HepG2 (cell line): ENCODE results near the gene SYPL2. TPM values are rescaled to one million over a fixed set of nuclear protein-coding genes. Genes with fewer than 3 reads are reported as not detected.

Experiments
- FOSL1 ChIP-seq: sonication (generic); formaldehyde crosslinking; IDR thresholded peaks from 2 replicates; pipeline ENCODE4 v1.9.0; 2021; ENCODE audit warnings: missing genetic modification reagents, borderline replicate concordance
- FOXP1 ChIP-seq, 2 experiments: fragments of 450-650 bp in 1 of 2; IDR thresholded peaks; 2 replicates each; pipeline ENCODE4 v1.6.1; 2017 to 2018; ENCODE audit warnings: antibody characterized with exemption in 1 of 2
- GTF2F1 ChIP-seq: fragments of 150-350 bp; IDR thresholded peaks from 2 replicates; pipeline ENCODE4 v1.6.1; 2014; ENCODE audit warnings: low read length
- RNF219 ChIP-seq: sonication (generic); formaldehyde crosslinking; IDR thresholded peaks from 2 replicates; pipeline ENCODE4 v1.5.0; 2020; ENCODE audit warnings: mild to moderate bottlenecking, missing genetic modification reagents
- SKI ChIP-seq: fragments of 450-650 bp; IDR thresholded peaks from one replicate; pipeline ENCODE4 v1.6.1; 2018; ENCODE audit warnings: mild to moderate bottlenecking; ENCODE audit not compliant: partially characterized antibody
- SOX13 ChIP-seq, 3 experiments: fragments of 450-650 bp in 1 of 3; sonication (generic) in 1 of 3; formaldehyde crosslinking in 1 of 3; IDR thresholded peaks in 2 of 3; conservative IDR thresholded peaks in 1 of 3; 2 replicates each; pipeline versions ENCODE4 v1.5.0 to v1.6.1; 2016 to 2020; ENCODE audit warnings: antibody characterized with exemption in 1 of 3, mild to moderate bottlenecking in 1 of 3, missing compliant biosample characterization in 1 of 3, missing genetic modification reagents in 1 of 3, moderate library complexity in 1 of 3
- ZBTB21 ChIP-seq: sonication (generic); formaldehyde crosslinking; IDR thresholded peaks from 2 replicates; pipeline ENCODE4 v1.4.0; 2020; ENCODE audit warnings: missing genetic modification reagents
- ZNF292 ChIP-seq: sonication (generic); formaldehyde crosslinking; IDR thresholded peaks from 2 replicates; pipeline ENCODE4 v1.8.1; 2022; ENCODE audit warnings: mild to moderate bottlenecking, low read depth, missing genetic modification reagents, borderline replicate concordance
- ZNF501 ChIP-seq: sonication (generic); formaldehyde crosslinking; IDR thresholded peaks from 2 replicates; pipeline ENCODE4 v1.5.1; 2020; ENCODE audit warnings: mild to moderate bottlenecking, moderate library complexity, missing genetic modification reagents
- ZNF530 ChIP-seq: sonication (generic); formaldehyde crosslinking; IDR thresholded peaks from 2 replicates; pipeline ENCODE4 v1.5.0; 2020; ENCODE audit warnings: low read depth, mild to moderate bottlenecking, missing genetic modification reagents
- ZNF549 ChIP-seq: sonication (generic); formaldehyde crosslinking; IDR thresholded peaks from 2 replicates; pipeline ENCODE4 v1.5.0; 2020; ENCODE audit warnings: missing genetic modification reagents
- ZNF552 ChIP-seq: sonication (generic); formaldehyde crosslinking; IDR thresholded peaks from 2 replicates; pipeline ENCODE4 v1.9.0; 2022; ENCODE audit warnings: missing genetic modification reagents, mild to moderate bottlenecking, borderline replicate concordance
- ZNF629 ChIP-seq: sonication (generic); formaldehyde crosslinking; conservative IDR thresholded peaks from 2 replicates; pipeline ENCODE4 v1.5.0; 2020; ENCODE audit warnings: missing genetic modification reagents
- polyA plus RNA-seq, 8 experiments: library from polyadenylated mRNA; depleted of rRNA in 3 of 8; stranded (reverse) in 7 of 8; unstranded in 1 of 8; fragments of >200 nt; fragmentation: Illumina TruSeq in 4 of 8; extraction: Trizol in 4 of 8; gene quantifications; 2 replicates each; pipeline versions ENCODE4 v1.2.1 to v1.2.3, GENCODE V29; 2011 to 2016; ENCODE audit warnings: low read depth in 4 of 8, missing spikeins in 1 of 8, mixed read lengths in 1 of 8; ENCODE audit not compliant: insufficient read depth in 1 of 8
- total RNA-seq, 5 experiments: library from RNA; depleted of rRNA; stranded (reverse); fragments of >200 nt; fragmentation: Illumina TruSeq; extraction: Trizol; gene quantifications; 2 replicates each; pipeline ENCODE4 v1.2.3, GENCODE V29; 2016; ENCODE audit warnings: low read depth in 1 of 5
- TF ChIP-seq, protein P1 (sequence below), 2 experiments: fragments of 450-650 bp in 1 of 2; sonication (generic) in 1 of 2; formaldehyde crosslinking in 1 of 2; IDR thresholded peaks; 2 replicates each; pipeline versions ENCODE4 v1.6.1 to v1.8.0; 2016 to 2022; ENCODE audit warnings: antibody characterized with exemption in 1 of 2, mild to moderate bottlenecking in 1 of 2, missing genetic modification reagents in 1 of 2
- TF ChIP-seq, protein P2 (sequence below): sonication (generic); formaldehyde crosslinking; IDR thresholded peaks from 2 replicates; pipeline ENCODE4 v1.4.0; 2020; ENCODE audit warnings: missing genetic modification reagents

The SYPL2 gene
- total and polyA plus RNA-seq, 2 of the 13 experiments (the other 11 are each of a cell fraction or from before 2014, with no cell fraction given), result 0.17 to 0.24 TPM

DNA sequence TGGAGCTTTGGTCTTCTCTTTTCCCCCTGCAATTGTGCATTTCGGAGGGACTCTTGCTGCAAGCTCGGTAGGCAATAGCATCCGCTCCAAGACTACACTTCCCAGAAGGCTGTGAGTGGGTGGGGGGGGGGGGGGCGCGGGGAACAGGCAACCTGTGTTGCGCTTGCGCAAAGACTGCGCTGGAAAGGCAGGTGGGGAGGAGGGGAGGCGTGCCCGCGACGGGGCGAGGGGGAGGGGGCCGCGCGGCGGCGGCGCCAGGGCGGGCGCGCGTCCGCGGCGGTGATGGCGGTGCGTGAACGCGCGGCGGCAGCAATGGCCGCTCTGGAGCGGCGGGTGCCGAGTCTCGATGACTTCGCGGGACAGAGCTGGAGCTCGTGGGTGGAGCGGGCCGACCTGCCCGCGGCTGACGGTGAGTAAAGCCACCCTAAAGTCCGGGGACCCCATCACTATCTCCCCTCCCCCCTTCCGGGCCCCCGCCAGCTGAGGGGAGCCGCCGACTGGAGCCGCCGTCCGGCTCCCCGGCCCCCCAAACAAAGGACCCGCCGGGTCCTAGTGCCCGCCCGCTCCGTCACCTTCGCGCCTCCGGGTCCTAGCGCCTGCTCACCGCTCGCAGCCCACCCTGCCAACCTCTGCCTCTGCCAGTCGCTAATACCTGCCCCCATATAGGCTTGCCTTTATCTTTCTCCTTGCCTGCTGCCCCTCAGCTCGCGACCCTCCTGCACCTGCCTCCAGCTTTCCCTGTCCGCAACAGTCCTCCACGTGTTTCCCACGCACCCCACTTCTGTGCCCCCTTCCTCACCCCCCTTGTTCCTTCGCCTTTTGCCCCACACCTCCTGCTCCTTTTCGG lies 17.5 kb downstream of the SYPL2 start, which contains the start of gene ATXN7L2 (continued):
- TF ChIP-seq ZNF549 (CRISPR knock-in tag) (no peak), ZNF530 (CRISPR knock-in tag) (no peak), SKI (no peak), FOXP1 (IDR thresholded peaks at IDR 0.05) (no peak), FOXP1 (CRISPR knock-in tag; IDR thresholded peaks at IDR 0.05) (0 out of 2 replicates have a peak, but pooled peaks have one; percentile 9), SOX13 (IDR thresholded peaks at IDR 0.05) (no peak), SOX13 (CRISPR knock-in tag; conservative IDR thresholded peaks at IDR 0.05 in 1 of 2, IDR thresholded peaks at IDR 0.05 in 1 of 2) (0 out of 4 replicates have a peak, but pooled peaks of 1 of the 2 experiments have one; percentile 25), ZNF552 (CRISPR knock-in tag) (peak; percentile 80; the same call in 1 of the 2 replicates), ZNF292 (CRISPR knock-in tag) (no peak), GTF2F1 (no peak), ZBTB21 (CRISPR knock-in tag) (no peak), ZNF629 (CRISPR knock-in tag) (no peak), FOSL1 (no peak), ZNF501 (CRISPR knock-in tag) (peak; percentile 74), RNF219 (no peak)
- TF ChIP-seq, protein P1, sequence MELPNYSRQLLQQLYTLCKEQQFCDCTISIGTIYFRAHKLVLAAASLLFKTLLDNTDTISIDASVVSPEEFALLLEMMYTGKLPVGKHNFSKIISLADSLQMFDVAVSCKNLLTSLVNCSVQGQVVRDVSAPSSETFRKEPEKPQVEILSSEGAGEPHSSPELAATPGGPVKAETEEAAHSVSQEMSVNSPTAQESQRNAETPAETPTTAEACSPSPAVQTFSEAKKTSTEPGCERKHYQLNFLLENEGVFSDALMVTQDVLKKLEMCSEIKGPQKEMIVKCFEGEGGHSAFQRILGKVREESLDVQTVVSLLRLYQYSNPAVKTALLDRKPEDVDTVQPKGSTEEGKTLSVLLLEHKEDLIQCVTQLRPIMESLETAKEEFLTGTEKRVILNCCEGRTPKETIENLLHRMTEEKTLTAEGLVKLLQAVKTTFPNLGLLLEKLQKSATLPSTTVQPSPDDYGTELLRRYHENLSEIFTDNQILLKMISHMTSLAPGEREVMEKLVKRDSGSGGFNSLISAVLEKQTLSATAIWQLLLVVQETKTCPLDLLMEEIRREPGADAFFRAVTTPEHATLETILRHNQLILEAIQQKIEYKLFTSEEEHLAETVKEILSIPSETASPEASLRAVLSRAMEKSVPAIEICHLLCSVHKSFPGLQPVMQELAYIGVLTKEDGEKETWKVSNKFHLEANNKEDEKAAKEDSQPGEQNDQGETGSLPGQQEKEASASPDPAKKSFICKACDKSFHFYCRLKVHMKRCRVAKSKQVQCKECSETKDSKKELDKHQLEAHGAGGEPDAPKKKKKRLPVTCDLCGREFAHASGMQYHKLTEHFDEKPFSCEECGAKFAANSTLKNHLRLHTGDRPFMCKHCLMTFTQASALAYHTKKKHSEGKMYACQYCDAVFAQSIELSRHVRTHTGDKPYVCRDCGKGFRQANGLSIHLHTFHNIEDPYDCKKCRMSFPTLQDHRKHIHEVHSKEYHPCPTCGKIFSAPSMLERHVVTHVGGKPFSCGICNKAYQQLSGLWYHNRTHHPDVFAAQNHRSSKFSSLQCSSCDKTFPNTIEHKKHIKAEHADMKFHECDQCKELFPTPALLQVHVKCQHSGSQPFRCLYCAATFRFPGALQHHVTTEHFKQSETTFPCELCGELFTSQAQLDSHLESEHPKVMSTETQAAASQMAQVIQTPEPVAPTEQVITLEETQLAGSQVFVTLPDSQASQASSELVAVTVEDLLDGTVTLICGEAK (IDR thresholded peaks at IDR 0.05), result no peak
- TF ChIP-seq, protein P1 (CRISPR knock-in tag; IDR thresholded peaks at IDR 0.05), result peak; percentile 51; the same call in 1 of the 2 replicates
- TF ChIP-seq, protein P2, sequence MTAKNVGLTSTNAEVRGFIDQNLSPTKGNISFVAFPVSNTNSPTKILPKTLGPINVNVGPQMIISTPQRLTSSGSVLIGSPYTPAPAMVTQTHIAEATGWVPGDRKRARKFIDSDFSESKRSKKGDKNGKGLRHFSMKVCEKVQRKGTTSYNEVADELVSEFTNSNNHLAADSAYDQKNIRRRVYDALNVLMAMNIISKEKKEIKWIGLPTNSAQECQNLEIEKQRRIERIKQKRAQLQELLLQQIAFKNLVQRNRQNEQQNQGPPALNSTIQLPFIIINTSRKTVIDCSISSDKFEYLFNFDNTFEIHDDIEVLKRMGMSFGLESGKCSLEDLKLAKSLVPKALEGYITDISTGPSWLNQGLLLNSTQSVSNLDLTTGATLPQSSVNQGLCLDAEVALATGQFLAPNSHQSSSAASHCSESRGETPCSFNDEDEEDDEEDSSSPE (CRISPR knock-in tag), result no peak
